GM12865 (cell line): ENCODE measurements around the gene FAM13A.

Experiments used
- DNase-seq: peaks from one replicate; pipeline ENCODE4 v3.0.0; 2010; ENCODE audit warnings: low read depth
- H3K4me3 ChIP-seq: 2 replicates; pipeline ENCODE4 v1.5.1; 2011; ENCODE audit warnings: mild to moderate bottlenecking, low read depth, low read length, control low read depth
- CTCF ChIP-seq: IDR thresholded peaks from 2 replicates; pipeline ENCODE4 v1.5.1; 2011; ENCODE audit warnings: low read length, control low read depth, low read depth, inconsistent platforms; ENCODE audit not compliant: insufficient read depth; ENCODE audit errors: missing control alignments

Gene FAM13A

GRCh38 chr4:88811904-88812303, 245.1 kb downstream of the FAM13A start:
- TF ChIP-seq CTCF, result no peak
- H3K4me3 ChIP-seq, result no peak overlapping the region
- no peak for DNase-seq

GRCh38 chr4:88810325-88810724, 246.7 kb downstream of the FAM13A start:
- TF ChIP-seq CTCF, result no peak
- H3K4me3 ChIP-seq, result no peak overlapping the region
- no peak for DNase-seq

- no peak overlapping the region for H3K4me3 ChIP-seq
- TF ChIP-seq CTCF, result no peak
- DNase-seq, result no peak
These were observed 247.3 kb downstream of the FAM13A start for GRCh38 chr4:88809576-88810219.

GRCh38 chr4:88809101-88809500, 247.9 kb downstream of the FAM13A start:
- no peak overlapping the region for H3K4me3 ChIP-seq
- DNase-seq, result no peak
- TF ChIP-seq CTCF, result no peak

GRCh38 chr4:88807499-88807898, 249.5 kb downstream of the FAM13A start:
- TF ChIP-seq CTCF, result no peak
- DNase-seq, result no peak
- no peak overlapping the region for H3K4me3 ChIP-seq

GRCh38 chr4:88804234-88804633, 252.8 kb downstream of the FAM13A start:
- no peak for DNase-seq
- no peak for TF ChIP-seq CTCF
- no peak overlapping the region for H3K4me3 ChIP-seq

GRCh38 chr4:88803600-88804096, 253.3 kb downstream of the FAM13A start:
- peak; percentile 54 for DNase-seq
- no peak overlapping the region for H3K4me3 ChIP-seq
- TF ChIP-seq CTCF, result no peak
